ENCODE data around the gene MAPK6. TPM values are rescaled to one million over a fixed set of nuclear protein-coding genes. Genes with fewer than 3 reads are reported as not detected.
A peak's percentile ranks its signal among the peaks of the same experiment; 100 is the strongest.

Gene MAPK6
- total and polyA plus RNA-seq, 10 of the 15 experiments (the other 5 are each of a cell fraction or from before 2014, with no cell fraction given) = 20.6 to 100 (median 52.6) TPM

DNA sequence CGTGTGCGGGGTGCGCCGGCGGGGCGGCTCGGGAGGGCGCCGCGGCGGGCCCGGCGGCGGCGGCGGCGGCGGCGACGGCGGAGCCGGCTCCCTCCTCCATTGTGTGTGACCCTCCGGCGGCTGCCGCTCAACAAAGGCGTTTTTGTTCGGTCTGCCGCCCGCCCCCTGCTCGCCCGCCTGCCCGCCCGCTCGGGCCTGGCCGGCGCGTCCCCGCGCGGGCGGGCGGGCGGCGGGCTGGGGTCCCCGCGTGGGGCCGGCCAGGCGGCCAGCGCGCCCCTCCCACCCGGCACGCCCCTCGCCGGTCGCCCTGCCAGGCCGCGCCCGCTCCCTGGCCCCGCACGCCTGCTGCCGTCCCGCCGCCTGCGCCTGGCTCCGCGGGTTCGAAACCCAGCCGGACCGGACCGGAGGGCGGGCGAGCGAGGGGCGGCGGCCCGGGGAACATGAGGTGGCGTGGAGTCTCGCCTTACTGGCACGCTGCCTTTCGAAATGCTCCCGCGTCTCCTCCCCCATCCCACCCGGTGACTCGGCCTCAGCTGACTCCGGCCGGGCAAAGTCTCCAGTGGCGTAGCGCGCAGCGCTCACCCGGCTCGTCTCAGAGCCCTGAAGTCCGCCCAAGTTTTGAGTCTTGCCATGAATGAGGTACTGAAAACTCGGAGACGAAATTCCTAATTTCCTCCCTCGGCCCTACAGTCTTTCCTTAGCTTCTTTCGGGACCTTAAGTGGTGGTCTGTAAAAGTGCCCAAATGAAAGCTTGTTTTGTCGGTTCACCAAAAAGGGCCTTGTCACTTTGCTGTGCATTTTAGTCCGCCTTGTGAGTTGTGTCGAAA lies 588 bp downstream of the MAPK6 start (continued):
- TF ChIP-seq CREM (IDR thresholded peaks at IDR 0.05; ENCODE audit: low read depth) (peak; percentile 33; the same call in 1 of the 2 replicates), SMC3 (IDR thresholded peaks at IDR 0.05; ENCODE audit: borderline replicate concordance, low read length) (no peak), CREB1 (IDR thresholded peaks at IDR 0.05; ENCODE audit: low read depth) (peak; percentile 43; the same call in 1 of the 2 replicates), SMAD1 (IDR thresholded peaks at IDR 0.05; ENCODE audit: low read depth, partially characterized antibody) (peak; percentile 48), SMAD5 (IDR thresholded peaks at IDR 0.05; ENCODE audit: low read depth) (no peak; the same call in 1 of the 2 replicates), JUNB (IDR thresholded peaks at IDR 0.05) (no peak), RB1 (IDR thresholded peaks at IDR 0.05; ENCODE audit: borderline replicate concordance) (peak; percentile 23; the same call in 1 of the 2 replicates), IKZF1 (conservative IDR thresholded peaks at IDR 0.05) (peak; percentile 41), FOXM1 (IDR thresholded peaks at IDR 0.05; ENCODE audit: low read depth, low read length) (no peak), NFIC (IDR thresholded peaks at IDR 0.05; ENCODE audit: low read depth, low read length) (no peak), RAD21 (IDR thresholded peaks at IDR 0.05; ENCODE audit: insufficient read depth, low read depth, low read length) (no peak), EED (IDR thresholded peaks at IDR 0.05; ENCODE audit: low read depth) (peak; percentile 65), ZBED1 (IDR thresholded peaks at IDR 0.05; ENCODE audit: borderline replicate concordance) (0 out of 2 replicates have a peak, but pooled peaks have one; percentile 31), EZH2 (IDR thresholded peaks at IDR 0.05; ENCODE audit: borderline replicate concordance, control insufficient read depth, low read depth, low read length) (no peak), PAX5 (IDR thresholded peaks at IDR 0.05; ENCODE audit: borderline replicate concordance, low read depth, low read length) (peak; percentile 34; the same call in 1 of the 2 replicates), BACH1 (IDR thresholded peaks at IDR 0.05; ENCODE audit: borderline replicate concordance) (peak; percentile 89), RAD51 (IDR thresholded peaks at IDR 0.05) (peak; percentile 80), CHD2 (IDR thresholded peaks at IDR 0.05; ENCODE audit: borderline replicate concordance, low read depth, low read length) (peak; percentile 48; the same call in 1 of the 2 replicates), TBL1XR1 (IDR thresholded peaks at IDR 0.05; ENCODE audit: low read depth, low read length) (no peak), STAT1 (conservative IDR thresholded peaks at IDR 0.05) (no peak), BHLHE40 (IDR thresholded peaks at IDR 0.05; ENCODE audit: borderline replicate concordance in 1 of 2, low read depth in 2 of 2, low read length in 1 of 2) (peak; percentile 37 to 82; a peak in 2 of 4 replicates), RELA (IDR thresholded peaks at IDR 0.05; ENCODE audit: borderline replicate concordance, partially characterized antibody) (peak; percentile 34)
- TF ChIP-seq, protein P1, sequence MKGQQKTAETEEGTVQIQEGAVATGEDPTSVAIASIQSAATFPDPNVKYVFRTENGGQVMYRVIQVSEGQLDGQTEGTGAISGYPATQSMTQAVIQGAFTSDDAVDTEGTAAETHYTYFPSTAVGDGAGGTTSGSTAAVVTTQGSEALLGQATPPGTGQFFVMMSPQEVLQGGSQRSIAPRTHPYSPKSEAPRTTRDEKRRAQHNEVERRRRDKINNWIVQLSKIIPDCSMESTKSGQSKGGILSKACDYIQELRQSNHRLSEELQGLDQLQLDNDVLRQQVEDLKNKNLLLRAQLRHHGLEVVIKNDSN (IDR thresholded peaks at IDR 0.05; ENCODE audit: borderline replicate concordance, extremely low read length, insufficient read depth, low read depth, low read length) = peak; percentile 33
- TF ChIP-seq, protein P2, sequence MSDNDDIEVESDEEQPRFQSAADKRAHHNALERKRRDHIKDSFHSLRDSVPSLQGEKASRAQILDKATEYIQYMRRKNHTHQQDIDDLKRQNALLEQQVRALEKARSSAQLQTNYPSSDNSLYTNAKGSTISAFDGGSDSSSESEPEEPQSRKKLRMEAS (IDR thresholded peaks at IDR 0.05; ENCODE audit: low read depth, low read length) = peak; percentile 54; the same call in 1 of the 2 replicates

All from GM12878 (cell line).